Mucosa of gallbladder (tissue), 1 donor: Measurements from ENCODE around the gene ZNF319. TPM values are rescaled to one million over a fixed set of nuclear protein-coding genes. Genes with fewer than 3 reads are reported as not detected.

Experiments
- DNase-seq: peaks from one replicate; pipeline ENCODE4 v3.0.0-alpha.2; 2020; ENCODE audit warnings: low spot score
- total RNA-seq: library from RNA; stranded (reverse); gene quantifications from one replicate; pipeline ENCODE4 v1.2.1, GENCODE V29; 2021
- donor health status: DM: no; HTN: no; CAD: no.

The ZNF319 gene
- total RNA-seq, 1 donor from 2014 or later, result 12.1 TPM

GRCh38 chr16:57977418-57978069 is 22.9 kb downstream of the ZNF319 start:
- DNase-seq, result no peak

GRCh38 chr16:57976331-57976796 is 24.1 kb downstream of the ZNF319 start:
- no peak for DNase-seq

- DNase-seq, result no peak
Observed at GRCh38 chr16:57972306-57972705, 28.2 kb downstream of the ZNF319 start.

GRCh38 chr16:57971848-57972247 is 28.6 kb downstream of the ZNF319 start:
- no peak for DNase-seq

- no peak for DNase-seq
Observed at GRCh38 chr16:57970970-57971369, 29.5 kb downstream of the ZNF319 start, which contains the start of gene CNGB1. Gene CNGB1, minus strand, starts transcription at chr16:57971128. Its CDS starts 3,842 bp downstream, at chr16:57967286.

GRCh38 chr16:57970319-57970718 is 30.2 kb downstream of the ZNF319 start:
- DNase-seq, result no peak

- no peak for DNase-seq
Observed at GRCh38 chr16:57969451-57970123, 30.9 kb downstream of the ZNF319 start.

- DNase-seq, result no peak
Observed at GRCh38 chr16:57967916-57968315, 32.6 kb downstream of the ZNF319 start.

GRCh38 chr16:57966986-57967385 is 33.5 kb downstream of the ZNF319 start:
- no peak for DNase-seq

GRCh38 chr16:57966204-57966771 is 34.2 kb downstream of the ZNF319 start:
- no peak for DNase-seq

- DNase-seq, result no peak
Observed at GRCh38 chr16:57964157-57964700, 36.2 kb downstream of the ZNF319 start.

GRCh38 chr16:57962756-57963155 is 37.7 kb downstream of the ZNF319 start:
- DNase-seq, result no peak

- no peak for DNase-seq
Observed at GRCh38 chr16:57962046-57962445, 38.4 kb downstream of the ZNF319 start.

- DNase-seq, result no peak
Observed at GRCh38 chr16:57961538-57961937, 38.9 kb downstream of the ZNF319 start.

- no peak for DNase-seq
Observed at GRCh38 chr16:57960826-57961472, 39.5 kb downstream of the ZNF319 start.

GRCh38 chr16:57960310-57960709 is 40.2 kb downstream of the ZNF319 start:
- no peak for DNase-seq

- no peak for DNase-seq
Observed at GRCh38 chr16:57959804-57960203, 40.7 kb downstream of the ZNF319 start.

GRCh38 chr16:57959121-57959520 is 41.4 kb downstream of the ZNF319 start:
- DNase-seq, result no peak

GRCh38 chr16:57958544-57958943 is 41.9 kb downstream of the ZNF319 start:
- no peak for DNase-seq

GRCh38 chr16:57957673-57958392 is 42.6 kb downstream of the ZNF319 start:
- no peak for DNase-seq

GRCh38 chr16:57956924-57957672 is 43.4 kb downstream of the ZNF319 start:
- no peak for DNase-seq
